SJSA1 (cell line): ENCODE measurements around the gene PSTPIP1. TPM values are rescaled to one million over a fixed set of nuclear protein-coding genes. Genes with fewer than 3 reads are reported as not detected.

Experiments used
- DNase-seq, 2 experiments: peaks; one replicate each; pipeline ENCODE4 v3.0.0-alpha.2; 2015 to 2020; ENCODE audit warnings: low spot score in 2 of 2, low read depth in 1 of 2
- H3K27ac ChIP-seq: fragments of 250-450 bp; sonication (Bioruptor Pico); 2 replicates; pipeline ENCODE4 v1.5.1; 2020; ENCODE audit warnings: mild to moderate bottlenecking, moderate library complexity
- H3K27me3 ChIP-seq: fragments of 250-450 bp; sonication (Bioruptor Pico); replicated peaks from 2 replicates; pipeline ENCODE4 v1.5.1; 2020; ENCODE audit warnings: mild to moderate bottlenecking, moderate library complexity
- H3K36me3 ChIP-seq: fragments of 250-450 bp; sonication (Bioruptor Pico); 2 replicates; pipeline ENCODE4 v1.5.1; 2020; ENCODE audit warnings: mild to moderate bottlenecking
- H3K4me1 ChIP-seq: fragments of 250-450 bp; sonication (Bioruptor Pico); replicated peaks from 2 replicates; pipeline ENCODE4 v1.6.1; 2021; ENCODE audit warnings: mild to moderate bottlenecking
- H3K4me3 ChIP-seq: fragments of 250-450 bp; sonication (Bioruptor Pico); 2 replicates; pipeline ENCODE4 v1.5.1; 2020; ENCODE audit warnings: mild to moderate bottlenecking
- H3K9me3 ChIP-seq: fragments of 250-450 bp; sonication (Bioruptor Pico); replicated peaks from 2 replicates; pipeline ENCODE4 v1.5.1; 2020; ENCODE audit warnings: mild to moderate bottlenecking
- total RNA-seq: library from RNA; depleted of rRNA; stranded (reverse); fragments of >200 nt; shearing (Covaris generic); gene quantifications from 2 replicates; pipeline ENCODE4 v1.2.3, GENCODE V29; 2014

PSTPIP1 gene
- total RNA-seq, 1 experiment from 2014 or later, result not detected

GRCh38 chr15:77030048-77030927, 35.4 kb downstream of the PSTPIP1 start:
- peak in 1 of 2 experiments; percentile 22 for DNase-seq
- no peaks in the 10 kb centered on the region for H3K36me3 ChIP-seq
- H3K4me1 ChIP-seq, result peaks cover 6% of the 10 kb centered on the region
- H3K9me3 ChIP-seq, result no peaks in the 10 kb centered on the region
- no peak overlapping the region for H3K4me3 ChIP-seq
- no peaks in the 10 kb centered on the region for H3K27me3 ChIP-seq
- no peak overlapping the region for H3K27ac ChIP-seq

DNA sequence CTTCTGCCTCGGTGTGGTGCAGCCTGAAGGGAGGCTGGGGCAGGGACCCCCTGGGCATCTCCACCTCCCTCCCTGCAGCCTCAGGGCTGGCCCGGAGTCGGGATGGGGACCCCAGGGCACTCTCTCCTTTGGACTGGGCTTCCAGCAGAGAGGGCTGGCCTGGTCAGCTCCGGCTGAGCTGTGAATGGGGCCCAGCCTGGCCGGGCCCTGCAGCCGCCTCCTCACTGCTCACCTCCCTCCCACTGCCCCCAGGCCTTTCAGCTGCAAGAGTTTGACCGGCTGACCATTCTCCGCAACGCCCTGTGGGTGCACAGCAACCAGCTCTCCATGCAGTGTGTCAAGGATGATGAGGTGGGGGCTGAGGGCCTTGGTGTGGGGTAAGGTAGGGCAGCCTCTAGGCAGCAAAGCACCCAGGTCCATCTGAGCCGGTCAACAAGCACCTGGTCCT, 36.0 kb downstream of the PSTPIP1 start:
- Histone ChIP-seq H3K4me1 (peaks cover 6% of the 10 kb centered on the region), H3K4me3 (no peak overlapping the region), H3K36me3 (no peaks in the 10 kb centered on the region), H3K9me3 (no peaks in the 10 kb centered on the region), H3K27ac (no peak overlapping the region), H3K27me3 (no peaks in the 10 kb centered on the region)
- DNase-seq, result no peak

GRCh38 chr15:77031376-77032050, 36.6 kb downstream of the PSTPIP1 start:
- H3K36me3 ChIP-seq, result no peaks in the 10 kb centered on the region; the same call in 1 of the 2 replicates
- H3K9me3 ChIP-seq, result no peaks in the 10 kb centered on the region
- no peak for DNase-seq
- no peaks in the 10 kb centered on the region for H3K27me3 ChIP-seq
- H3K4me3 ChIP-seq, result no peak overlapping the region
- no peak overlapping the region for H3K27ac ChIP-seq
- peaks cover 6% of the 10 kb centered on the region for H3K4me1 ChIP-seq

- no peak overlapping the region for H3K4me3 ChIP-seq
- DNase-seq, result no peak
- H3K27me3 ChIP-seq, result no peaks in the 10 kb centered on the region
- no peaks in the 10 kb centered on the region for H3K9me3 ChIP-seq
- H3K4me1 ChIP-seq, result peaks cover 6% of the 10 kb centered on the region
- H3K27ac ChIP-seq, result no peak overlapping the region
- peaks cover 6% of the 10 kb centered on the region for H3K36me3 ChIP-seq
These were observed 37.2 kb downstream of the PSTPIP1 start for GRCh38 chr15:77032052-77032646.

- Histone ChIP-seq H3K27me3 (no peaks in the 10 kb centered on the region), H3K36me3 (peaks cover 9% of the 10 kb centered on the region), H3K9me3 (no peaks in the 10 kb centered on the region), H3K4me3 (no peak overlapping the region), H3K27ac (no peak overlapping the region), H3K4me1 (peaks cover 6% of the 10 kb centered on the region)
- DNase-seq, result no peak
These were observed 37.9 kb downstream of the PSTPIP1 start for GRCh38 chr15:77032647-77033416.

DNA sequence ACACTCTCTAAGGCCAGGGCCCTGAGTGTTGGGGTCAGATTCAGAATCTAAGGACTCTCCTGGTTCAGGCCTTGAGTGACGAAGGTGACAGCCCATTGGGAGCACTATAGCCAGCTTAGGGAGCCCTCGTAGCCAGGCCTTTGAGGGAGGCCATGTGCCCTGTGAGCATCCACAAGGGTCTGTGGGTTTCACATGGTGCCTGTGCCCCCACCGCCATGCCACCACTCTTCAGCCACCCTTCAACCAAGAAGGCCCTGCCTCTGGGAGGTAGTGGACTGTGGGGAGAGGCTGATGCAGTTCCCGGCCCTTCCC, 38.4 kb downstream of the PSTPIP1 start:
- no peak overlapping the region for H3K27ac ChIP-seq
- no peaks in the 10 kb centered on the region for H3K9me3 ChIP-seq
- DNase-seq, result no peak
- H3K4me3 ChIP-seq, result no peak overlapping the region
- peaks cover 9% of the 10 kb centered on the region for H3K36me3 ChIP-seq
- H3K4me1 ChIP-seq, result peaks cover 6% of the 10 kb centered on the region
- no peaks in the 10 kb centered on the region for H3K27me3 ChIP-seq

- Histone ChIP-seq H3K4me3 (no peak overlapping the region), H3K9me3 (no peaks in the 10 kb centered on the region), H3K27ac (no peak overlapping the region), H3K36me3 (peaks cover 9% of the 10 kb centered on the region), H3K27me3 (no peaks in the 10 kb centered on the region), H3K4me1 (peaks cover 6% of the 10 kb centered on the region)
- DNase-seq, result no peak
These were observed 39.1 kb downstream of the PSTPIP1 start for GRCh38 chr15:77033729-77034671.

- Histone ChIP-seq H3K4me3 (no peak overlapping the region), H3K36me3 (peaks cover 9% of the 10 kb centered on the region), H3K9me3 (no peaks in the 10 kb centered on the region), H3K27me3 (no peaks in the 10 kb centered on the region), H3K27ac (no peak overlapping the region), H3K4me1 (peaks cover 6% of the 10 kb centered on the region)
- DNase-seq, result peak in 1 of 2 experiments; percentile 48
These were observed 40.0 kb downstream of the PSTPIP1 start for GRCh38 chr15:77034695-77035489.

GRCh38 chr15:77035584-77035983, 40.7 kb downstream of the PSTPIP1 start:
- H3K36me3 ChIP-seq, result peaks cover 9% of the 10 kb centered on the region
- no peak overlapping the region for H3K4me3 ChIP-seq
- no peaks in the 10 kb centered on the region for H3K27me3 ChIP-seq
- peak in 1 of 2 experiments; percentile 40 for DNase-seq
- H3K9me3 ChIP-seq, result no peaks in the 10 kb centered on the region
- H3K27ac ChIP-seq, result no peak overlapping the region
- H3K4me1 ChIP-seq, result no peaks in the 10 kb centered on the region

GRCh38 chr15:77035999-77036471, 41.1 kb downstream of the PSTPIP1 start:
- no peak for DNase-seq
- H3K4me3 ChIP-seq, result no peak overlapping the region
- no peaks in the 10 kb centered on the region for H3K9me3 ChIP-seq
- no peak overlapping the region for H3K27ac ChIP-seq
- H3K27me3 ChIP-seq, result no peaks in the 10 kb centered on the region
- H3K4me1 ChIP-seq, result no peaks in the 10 kb centered on the region
- H3K36me3 ChIP-seq, result peaks cover 9% of the 10 kb centered on the region

DNA sequence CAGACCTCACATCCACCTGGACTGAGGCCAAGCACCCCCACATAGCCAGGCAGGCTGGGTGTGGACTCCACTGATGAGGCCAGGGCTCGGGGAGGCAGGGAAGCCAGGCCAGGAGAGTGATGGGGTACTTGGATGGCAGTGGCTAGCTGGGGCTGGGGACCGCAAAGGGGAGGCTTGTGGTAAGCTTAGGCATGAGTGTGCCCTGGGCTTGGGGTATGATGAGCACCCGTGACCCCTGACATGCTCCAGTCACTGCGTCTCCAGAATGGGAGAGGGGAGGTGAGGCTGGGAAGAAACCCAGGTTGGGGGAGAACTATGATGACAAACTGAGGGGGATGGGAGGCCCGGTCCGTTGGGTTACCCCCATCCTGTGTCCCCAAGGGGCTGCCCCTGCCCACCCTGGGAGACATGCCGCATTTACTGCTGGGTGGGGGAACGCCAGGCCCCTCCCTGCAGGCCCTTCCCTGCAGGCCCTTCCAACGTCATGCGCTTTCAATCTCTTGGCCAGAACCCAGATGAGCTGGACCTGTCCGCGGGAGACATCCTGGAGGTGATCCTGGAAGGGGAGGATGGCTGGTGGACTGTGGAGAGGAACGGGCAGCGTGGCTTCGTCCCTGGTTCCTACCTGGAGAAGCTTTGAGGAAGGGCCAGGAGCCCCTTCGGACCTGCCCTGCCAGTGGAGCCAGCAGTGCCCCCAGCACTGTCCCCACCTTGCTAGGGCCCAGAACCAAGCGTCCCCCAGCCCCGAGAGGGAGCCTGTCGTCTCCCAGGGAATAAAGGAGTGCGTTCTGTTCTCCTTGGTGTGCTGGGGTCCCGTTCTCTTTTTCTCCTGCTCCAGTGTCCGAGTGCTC, 41.8 kb downstream of the PSTPIP1 start:
- Histone ChIP-seq H3K36me3 (peaks cover 9% of the 10 kb centered on the region), H3K4me1 (no peaks in the 10 kb centered on the region), H3K4me3 (no peak overlapping the region), H3K27ac (no peak overlapping the region), H3K9me3 (no peaks in the 10 kb centered on the region), H3K27me3 (no peaks in the 10 kb centered on the region)
- DNase-seq, result peak in 1 of 2 experiments; percentile 41
